Liver (tissue), 9 donors: ENCODE data around the gene RSRC2. TPM values are rescaled to one million over a fixed set of nuclear protein-coding genes. Genes with fewer than 3 reads are reported as not detected.
"Not testable (repeated sequence)": the region's sequence is repeated elsewhere in the genome, so short reads cannot be mapped to it uniquely, and the experiment has no call there.

Source experiments
- DNase-seq: peaks from one replicate; pipeline ENCODE4 v3.0.0-alpha.2; 2017; ENCODE audit warnings: low spot score
- H3K27ac ChIP-seq, 2 donors: one replicate each; pipeline ENCODE4 v1.7.0; 2013; ENCODE audit warnings: inconsistent platforms in 2 of 2, low read length in 2 of 2, control low read depth in 1 of 2, low read depth in 1 of 2, mild to moderate bottlenecking in 1 of 2
- H3K27me3 ChIP-seq, 4 donors: one replicate each; pipeline versions ENCODE4 v1.6.1 to v1.7.0; 2013; ENCODE audit warnings: low read length in 3 of 4, inconsistent platforms in 1 of 4, mild to moderate bottlenecking in 1 of 4, moderate library complexity in 1 of 4; ENCODE audit not compliant: control insufficient read depth in 4 of 4, insufficient read depth in 4 of 4
- H3K36me3 ChIP-seq, 4 donors: one replicate each; pipeline versions ENCODE4 v1.6.1 to v1.7.0; 2013; ENCODE audit warnings: low read length in 3 of 4, mild to moderate bottlenecking in 3 of 4, low read depth in 1 of 4, moderate library complexity in 1 of 4; ENCODE audit not compliant: control insufficient read depth in 4 of 4, insufficient read depth in 3 of 4
- H3K4me1 ChIP-seq, 4 donors: one replicate each; pipeline versions ENCODE4 v1.6.1 to v1.7.0; 2013; ENCODE audit warnings: low read length in 3 of 4, mild to moderate bottlenecking in 3 of 4, moderate library complexity in 1 of 4; ENCODE audit not compliant: control insufficient read depth in 4 of 4, insufficient read depth in 4 of 4
- H3K4me3 ChIP-seq, 3 donors: one replicate each; pipeline versions ENCODE4 v1.6.1 to v1.7.0; 2013; ENCODE audit warnings: low read length in 3 of 3, control low read depth in 1 of 3, low read depth in 1 of 3, mild to moderate bottlenecking in 1 of 3
- H3K9ac ChIP-seq, 2 donors: one replicate each; pipeline ENCODE4 v1.7.0; 2013; ENCODE audit warnings: low read length in 2 of 2, mild to moderate bottlenecking in 2 of 2, moderate library complexity in 2 of 2, control low read depth in 1 of 2, low read depth in 1 of 2
- H3K9me3 ChIP-seq, 4 donors: one replicate each; pipeline versions ENCODE4 v1.6.1 to v1.7.0; 2013; ENCODE audit warnings: low read length in 3 of 4; ENCODE audit not compliant: control insufficient read depth in 4 of 4
- ATF3 ChIP-seq: IDR thresholded peaks from 2 replicates; pipeline ENCODE4 v1.6.1; 2016; ENCODE audit warnings: antibody characterized with exemption
- CTCF ChIP-seq: fragments of 150-350 bp; IDR thresholded peaks from 2 replicates; pipeline ENCODE4 v1.5.1; 2017; ENCODE audit warnings: improper control_type of control experiment, low read depth, low read length; ENCODE audit not compliant: missing input control
- FOXA2 ChIP-seq: IDR thresholded peaks from 2 replicates; pipeline ENCODE4 v1.6.1; 2016; ENCODE audit warnings: antibody characterized with exemption
- GABPA ChIP-seq, 2 donors: IDR thresholded peaks in 1 of 2; conservative IDR thresholded peaks in 1 of 2; 2 replicates each; pipeline ENCODE4 v1.6.1; 2016; ENCODE audit warnings: antibody characterized with exemption in 2 of 2, mild to moderate bottlenecking in 1 of 2, moderate library complexity in 1 of 2
- HNF4A ChIP-seq, 2 donors: conservative IDR thresholded peaks; 2 replicates each; pipeline ENCODE4 v1.6.1; 2016; ENCODE audit warnings: antibody characterized with exemption in 2 of 2, mild to moderate bottlenecking in 2 of 2
- JUND ChIP-seq, 2 donors: IDR thresholded peaks; 2 replicates each; pipeline ENCODE4 v1.6.1; 2016; ENCODE audit warnings: antibody characterized with exemption in 2 of 2
- MAX ChIP-seq: IDR thresholded peaks from 2 replicates; pipeline ENCODE4 v1.6.1; 2016; ENCODE audit warnings: antibody characterized with exemption
- NR2F2 ChIP-seq: IDR thresholded peaks from 2 replicates; pipeline ENCODE4 v1.6.1; 2016; ENCODE audit warnings: antibody characterized with exemption
- REST ChIP-seq: IDR thresholded peaks from 2 replicates; pipeline ENCODE4 v1.6.1; 2016; ENCODE audit warnings: antibody characterized with exemption, mild to moderate bottlenecking
- RXRA ChIP-seq, 2 donors: IDR thresholded peaks; 2 replicates each; pipeline ENCODE4 v1.6.1; 2017 to 2018; ENCODE audit warnings: antibody characterized with exemption in 2 of 2, mild to moderate bottlenecking in 1 of 2
- SP1 ChIP-seq: IDR thresholded peaks from 2 replicates; pipeline ENCODE4 v1.6.1; 2018; ENCODE audit warnings: antibody characterized with exemption, mild to moderate bottlenecking
- TAF1 ChIP-seq: conservative IDR thresholded peaks from 2 replicates; pipeline ENCODE4 v1.6.1; 2016; ENCODE audit warnings: antibody characterized with exemption, mild to moderate bottlenecking
- YY1 ChIP-seq: IDR thresholded peaks from 2 replicates; pipeline ENCODE4 v1.6.1; 2016; ENCODE audit warnings: antibody characterized with exemption, mild to moderate bottlenecking
- ZBTB33 ChIP-seq: IDR thresholded peaks from 2 replicates; pipeline ENCODE4 v1.6.1; 2016; ENCODE audit warnings: antibody characterized with exemption
- WGBS: extraction: QIAGEN DNeasy Blood & Tissue Kit; methylation state at CpG from one replicate; pipeline ENCODE4 v1.1.7; 2013; 5-methylcytosine and 5-hydroxymethylcytosine counted together
- polyA plus RNA-seq, 2 donors: library from polyadenylated mRNA; stranded (reverse) in 1 of 2; unstranded in 1 of 2; fragments of 200-250 nt in 1 of 2; fragments of >200 nt in 1 of 2; fragmentation: Nextera tagmentation in 1 of 2; extraction: Ambion mirVana in 1 of 2; gene quantifications; one replicate each; pipeline versions ENCODE4 v1.2.1 to v1.2.3, GENCODE V29; 2013 to 2015
- total RNA-seq, 2 donors: library from RNA; depleted of rRNA; stranded (reverse); fragments of >200 nt; gene quantifications; one replicate each; pipeline ENCODE4 v1.2.3, GENCODE V29; 2014
- donor health status: healthy.
- donor health status: healthy.
- donor health status: healthy.
- donor health status: healthy.
- donor health status: healthy.

RSRC2 gene
- total and polyA plus RNA-seq, 4 donors = 15.5 to 31.4 (median 25.7) TPM

- H3K36me3 ChIP-seq = peaks cover 10 to 31% (median 23%) of the 10 kb centered on the region in 4 donors
These were observed 39.8 kb downstream of the RSRC2 start for GRCh38 chr12:122486805-122487426.

GRCh38 chr12:122486360-122486759 lies 40.4 kb downstream of the RSRC2 start:
- DNase-seq, H3K9me3 ChIP-seq, H3K27me3 ChIP-seq, H3K4me3 ChIP-seq, H3K9ac ChIP-seq: not testable (repeated sequence)
- 80% methylated on average over 6 of the region's 6 CpGs for WGBS
- Histone ChIP-seq H3K27ac (peak overlapping the region in 1 of 2 donors; percentile 11), H3K36me3 (peaks cover 11 to 32% (median 26%) of the 10 kb centered on the region in 4 donors), H3K4me1 (peaks cover 6 to 39% (median 29%) of the 10 kb centered on the region in 4 donors)
- TF ChIP-seq HNF4A (conservative IDR thresholded peaks at IDR 0.05) = peak; percentile 38 to 40

More at GRCh38 chr12:122486805-122487426, 39.8 kb downstream of the RSRC2 start:
- H3K9me3 ChIP-seq = no peaks in the 10 kb centered on the region
- WGBS = 74% methylated on average over 7 of the region's 7 CpGs
- peak overlapping the region in 1 of 2 donors; percentile 11 for H3K27ac ChIP-seq
- H3K4me3 ChIP-seq = no peak overlapping the region
- TF ChIP-seq SP1 = no peak
- peak; percentile 29 to 44 for TF ChIP-seq HNF4A (conservative IDR thresholded peaks at IDR 0.05)
- TF ChIP-seq MAX = no peak
- TF ChIP-seq ATF3 = no peak
- H3K27me3 ChIP-seq = no peaks in the 10 kb centered on the region
- no peak overlapping the region for H3K9ac ChIP-seq
- H3K4me1 ChIP-seq = peaks cover 6 to 39% (median 29%) of the 10 kb centered on the region in 4 donors
- DNase-seq = no peak

- H3K4me3 ChIP-seq, H3K9ac ChIP-seq, H3K9me3 ChIP-seq, H3K27me3 ChIP-seq, DNase-seq, H3K27ac ChIP-seq: not testable (repeated sequence)
- Histone ChIP-seq H3K36me3 (peaks cover 13 to 42% (median 36%) of the 10 kb centered on the region in 4 donors), H3K4me1 (peaks cover 6 to 29% (median 19%) of the 10 kb centered on the region in 4 donors)
- WGBS = 97% methylated on average over 1 of the region's 1 CpG
These were observed 42.4 kb downstream of the RSRC2 start for GRCh38 chr12:122484385-122484784.

GRCh38 chr12:122483969-122484368 lies 42.8 kb downstream of the RSRC2 start:
- H3K36me3 ChIP-seq = peaks cover 14 to 45% (median 37%) of the 10 kb centered on the region in 4 donors
- TF ChIP-seq HNF4A (conservative IDR thresholded peaks at IDR 0.05) (no peak), CTCF (no peak), JUND (IDR thresholded peaks at IDR 0.05) (no peak), REST (no peak), YY1 (no peak), ZBTB33 (no peak), NR2F2 (no peak), GABPA (IDR thresholded peaks at IDR 0.05 in 1 of 2, conservative IDR thresholded peaks at IDR 0.05 in 1 of 2) (no peak), RXRA (IDR thresholded peaks at IDR 0.05) (no peak), TAF1 (no peak), FOXA2 (no peak), SP1 (no peak), ATF3 (no peak)

More at GRCh38 chr12:122483969-122484368, 42.8 kb downstream of the RSRC2 start:
- H3K9ac ChIP-seq = no peak overlapping the region
- H3K27me3 ChIP-seq = no peaks in the 10 kb centered on the region
- peaks cover 6 to 25% (median 16%) of the 10 kb centered on the region in 4 donors for H3K4me1 ChIP-seq
- H3K27ac ChIP-seq = no peak overlapping the region
- H3K9me3 ChIP-seq = no peaks in the 10 kb centered on the region
- WGBS = 90% methylated on average over 5 of the region's 5 CpGs
- H3K4me3 ChIP-seq = no peak overlapping the region
- no peak for DNase-seq
